ENCODE data around the gene HMCN2. TPM values are rescaled to one million over a fixed set of nuclear protein-coding genes. Genes with fewer than 3 reads are reported as not detected.
A peak's percentile ranks its signal among the peaks of the same experiment; 100 is the strongest.

HMCN2 gene
- polyA plus RNA-seq, 1 of the 3 experiments (the other 2 are of a cell fraction), result 0.15 TPM

DNA sequence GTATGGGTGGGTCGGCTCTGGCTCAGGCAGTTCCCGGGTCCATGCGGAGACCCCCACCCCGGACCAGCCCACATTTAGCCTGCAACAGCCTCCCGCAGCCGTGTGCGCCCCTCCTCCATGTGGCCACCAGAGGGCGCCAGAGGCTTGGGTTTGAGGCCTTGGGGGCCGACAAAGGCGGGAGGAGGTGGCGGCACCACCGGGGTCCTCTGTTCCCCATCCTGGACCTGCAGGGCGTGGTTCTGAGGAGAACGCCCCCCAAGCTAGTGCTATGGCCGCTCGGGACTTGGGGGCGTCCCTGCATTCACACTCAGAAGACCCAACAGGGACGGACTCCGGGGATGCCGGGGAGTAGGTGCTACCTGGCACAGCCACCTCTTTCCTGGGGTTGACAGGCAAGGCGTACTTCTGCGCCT, 195.7 kb downstream of the HMCN2 start:
- Histone ChIP-seq H3F3A (replicated peaks; ENCODE audit: insufficient read depth) (no peaks in the 10 kb centered on the region), H3K9me2 (no peaks in the 10 kb centered on the region), H3K9ac (no peak overlapping the region), H4K20me1 (ENCODE audit: insufficient read depth) (no peaks in the 10 kb centered on the region), H3K4me3 (ENCODE audit: low read depth in 2 of 2, low read length in 1 of 2) (peak overlapping the region in 1 of 2 experiments; percentile 37; a peak in 1 of 4 replicates), H2AFZ (ENCODE audit: low read depth) (no peak overlapping the region), H3K27me3 (ENCODE audit: insufficient read depth) (0 out of 2 replicates have a peak, but pooled peaks cover 6% of the 10 kb centered on the region), H3K27ac (ENCODE audit: low read depth in 2 of 2, low read length in 1 of 2) (no peak overlapping the region), H3K4me1 (ENCODE audit: control insufficient read depth in 1 of 2, insufficient read depth in 2 of 2, low read depth in 1 of 2, low read length in 1 of 2) (peaks cover 0 to 5% of the 10 kb centered on the region in 2 experiments; a peak in 1 of 4 replicates), H3K9me3 (no peaks in the 10 kb centered on the region), H3K79me2 (ENCODE audit: insufficient read depth) (no peaks in the 10 kb centered on the region), H3K4me2 (no peak overlapping the region), H3K36me3 (replicated peaks in 1 of 2; ENCODE audit: control insufficient read depth in 1 of 2, insufficient read depth in 2 of 2, low read length in 1 of 2) (no peaks in the 10 kb centered on the region)
- CTCF ChIA-PET, result interaction anchor here (0.6 to 28.4 kb wide), 32 partner anchors 9 to 254 kb away, joined by 3 to 520 read pairs (median 4); partner anchors contain the start of genes EXOSC2 and PRDM12
- DNase-seq, result peak; percentile 87
- TF ChIP-seq POLR2AphosphoS5 (IDR thresholded peaks at IDR 0.05; ENCODE audit: low read depth, low read length) (no peak), RFX5 (IDR thresholded peaks at IDR 0.05; ENCODE audit: low read length) (no peak), RAD21 (IDR thresholded peaks at IDR 0.05; ENCODE audit: low read length) (peak; percentile 89), CHD2 (IDR thresholded peaks at IDR 0.05; ENCODE audit: low read length, partially characterized antibody) (peak; percentile 12), SMC3 (IDR thresholded peaks at IDR 0.05; ENCODE audit: low read depth, low read length) (peak; percentile 89), EZH2phosphoT487 (IDR thresholded peaks at IDR 0.05; ENCODE audit: borderline replicate concordance, low read depth) (no peak), GABPA (IDR thresholded peaks at IDR 0.05; ENCODE audit: low read depth) (no peak)
- TF ChIP-seq, protein P1, sequence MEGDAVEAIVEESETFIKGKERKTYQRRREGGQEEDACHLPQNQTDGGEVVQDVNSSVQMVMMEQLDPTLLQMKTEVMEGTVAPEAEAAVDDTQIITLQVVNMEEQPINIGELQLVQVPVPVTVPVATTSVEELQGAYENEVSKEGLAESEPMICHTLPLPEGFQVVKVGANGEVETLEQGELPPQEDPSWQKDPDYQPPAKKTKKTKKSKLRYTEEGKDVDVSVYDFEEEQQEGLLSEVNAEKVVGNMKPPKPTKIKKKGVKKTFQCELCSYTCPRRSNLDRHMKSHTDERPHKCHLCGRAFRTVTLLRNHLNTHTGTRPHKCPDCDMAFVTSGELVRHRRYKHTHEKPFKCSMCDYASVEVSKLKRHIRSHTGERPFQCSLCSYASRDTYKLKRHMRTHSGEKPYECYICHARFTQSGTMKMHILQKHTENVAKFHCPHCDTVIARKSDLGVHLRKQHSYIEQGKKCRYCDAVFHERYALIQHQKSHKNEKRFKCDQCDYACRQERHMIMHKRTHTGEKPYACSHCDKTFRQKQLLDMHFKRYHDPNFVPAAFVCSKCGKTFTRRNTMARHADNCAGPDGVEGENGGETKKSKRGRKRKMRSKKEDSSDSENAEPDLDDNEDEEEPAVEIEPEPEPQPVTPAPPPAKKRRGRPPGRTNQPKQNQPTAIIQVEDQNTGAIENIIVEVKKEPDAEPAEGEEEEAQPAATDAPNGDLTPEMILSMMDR (IDR thresholded peaks at IDR 0.05), result peak; percentile 83
- POLR2A ChIA-PET, result interaction anchor here (0.6 kb wide), 1 partner anchor 29 kb away, joined by 3 read pairs; no protein-coding TSS in a partner anchor
- 25% methylated on average over 8 of the region's 22 CpGs for WGBS (ENCODE audit: low lambda C conversion rate)

DNA sequence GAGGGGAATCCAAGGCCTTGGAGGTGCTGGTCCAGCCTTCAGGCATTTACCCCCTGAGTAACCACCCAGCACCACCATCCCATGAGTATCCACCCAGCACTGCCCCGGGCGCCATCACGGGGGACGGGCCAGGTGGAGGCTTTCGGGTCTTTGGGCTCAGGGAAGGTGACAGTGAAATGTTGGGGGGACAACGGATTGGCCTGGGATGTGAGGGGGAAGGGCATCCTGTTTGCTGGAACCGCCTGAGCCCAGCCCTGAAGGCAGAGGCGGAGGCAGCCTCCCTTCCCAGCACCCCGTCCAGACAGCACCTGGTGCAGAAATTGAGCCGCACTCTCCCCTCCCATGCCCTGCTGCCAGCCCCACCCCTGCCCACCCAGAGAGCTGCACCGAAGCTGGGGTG, 196.2 kb downstream of the HMCN2 start:
- POLR2A ChIA-PET, result no interaction called here
- no peaks in the 10 kb centered on the region for H3K9me2 ChIP-seq
- no peaks in the 10 kb centered on the region for H3K79me2 ChIP-seq (ENCODE audit: insufficient read depth)
- H3F3A ChIP-seq (replicated peaks; ENCODE audit: insufficient read depth), result no peaks in the 10 kb centered on the region
- H3K4me1 ChIP-seq (ENCODE audit: control insufficient read depth in 1 of 2, insufficient read depth in 2 of 2, low read depth in 1 of 2, low read length in 1 of 2), result peaks cover 0 to 5% of the 10 kb centered on the region in 2 experiments; a peak in 1 of 4 replicates
- 53% methylated on average over 3 of the region's 11 CpGs for WGBS (ENCODE audit: low lambda C conversion rate)
- no peaks in the 10 kb centered on the region for H3K9me3 ChIP-seq
- no peak overlapping the region for H3K4me2 ChIP-seq
- no peak overlapping the region for H3K27ac ChIP-seq (ENCODE audit: low read depth in 2 of 2, low read length in 1 of 2)
- no peak overlapping the region for H3K9ac ChIP-seq
- no peak overlapping the region for H3K4me3 ChIP-seq (ENCODE audit: low read depth in 2 of 2, low read length in 1 of 2)
- DNase-seq, result no peak
- no peak overlapping the region for H2AFZ ChIP-seq (ENCODE audit: low read depth)
- H3K27me3 ChIP-seq (ENCODE audit: insufficient read depth), result 0 out of 2 replicates have a peak, but pooled peaks cover 6% of the 10 kb centered on the region
- no peaks in the 10 kb centered on the region for H4K20me1 ChIP-seq (ENCODE audit: insufficient read depth)
- CTCF ChIA-PET, result interaction anchor here (0.6 to 28.4 kb wide), 20 partner anchors 8 to 240 kb away, joined by 3 to 520 read pairs (median 6); partner anchors contain the start of genes EXOSC2 and PRDM12
- H3K36me3 ChIP-seq (replicated peaks in 1 of 2; ENCODE audit: control insufficient read depth in 1 of 2, insufficient read depth in 2 of 2, low read length in 1 of 2), result no peaks in the 10 kb centered on the region
- TF ChIP-seq, protein P2, sequence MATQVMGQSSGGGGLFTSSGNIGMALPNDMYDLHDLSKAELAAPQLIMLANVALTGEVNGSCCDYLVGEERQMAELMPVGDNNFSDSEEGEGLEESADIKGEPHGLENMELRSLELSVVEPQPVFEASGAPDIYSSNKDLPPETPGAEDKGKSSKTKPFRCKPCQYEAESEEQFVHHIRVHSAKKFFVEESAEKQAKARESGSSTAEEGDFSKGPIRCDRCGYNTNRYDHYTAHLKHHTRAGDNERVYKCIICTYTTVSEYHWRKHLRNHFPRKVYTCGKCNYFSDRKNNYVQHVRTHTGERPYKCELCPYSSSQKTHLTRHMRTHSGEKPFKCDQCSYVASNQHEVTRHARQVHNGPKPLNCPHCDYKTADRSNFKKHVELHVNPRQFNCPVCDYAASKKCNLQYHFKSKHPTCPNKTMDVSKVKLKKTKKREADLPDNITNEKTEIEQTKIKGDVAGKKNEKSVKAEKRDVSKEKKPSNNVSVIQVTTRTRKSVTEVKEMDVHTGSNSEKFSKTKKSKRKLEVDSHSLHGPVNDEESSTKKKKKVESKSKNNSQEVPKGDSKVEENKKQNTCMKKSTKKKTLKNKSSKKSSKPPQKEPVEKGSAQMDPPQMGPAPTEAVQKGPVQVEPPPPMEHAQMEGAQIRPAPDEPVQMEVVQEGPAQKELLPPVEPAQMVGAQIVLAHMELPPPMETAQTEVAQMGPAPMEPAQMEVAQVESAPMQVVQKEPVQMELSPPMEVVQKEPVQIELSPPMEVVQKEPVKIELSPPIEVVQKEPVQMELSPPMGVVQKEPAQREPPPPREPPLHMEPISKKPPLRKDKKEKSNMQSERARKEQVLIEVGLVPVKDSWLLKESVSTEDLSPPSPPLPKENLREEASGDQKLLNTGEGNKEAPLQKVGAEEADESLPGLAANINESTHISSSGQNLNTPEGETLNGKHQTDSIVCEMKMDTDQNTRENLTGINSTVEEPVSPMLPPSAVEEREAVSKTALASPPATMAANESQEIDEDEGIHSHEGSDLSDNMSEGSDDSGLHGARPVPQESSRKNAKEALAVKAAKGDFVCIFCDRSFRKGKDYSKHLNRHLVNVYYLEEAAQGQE (IDR thresholded peaks at IDR 0.05; ENCODE audit: low read depth, low read length), result no peak
- TF ChIP-seq GATA2 (CRISPR knock-in tag; IDR thresholded peaks at IDR 0.05), result no peak
- TF ChIP-seq FOXJ3 (CRISPR knock-in tag; IDR thresholded peaks at IDR 0.05), result no peak
- TF ChIP-seq NFIC (IDR thresholded peaks at IDR 0.05; ENCODE audit: borderline replicate concordance), result no peak
- no peak for TF ChIP-seq FOXM1 (IDR thresholded peaks at IDR 0.05; ENCODE audit: low read depth)
- TF ChIP-seq, protein P3, sequence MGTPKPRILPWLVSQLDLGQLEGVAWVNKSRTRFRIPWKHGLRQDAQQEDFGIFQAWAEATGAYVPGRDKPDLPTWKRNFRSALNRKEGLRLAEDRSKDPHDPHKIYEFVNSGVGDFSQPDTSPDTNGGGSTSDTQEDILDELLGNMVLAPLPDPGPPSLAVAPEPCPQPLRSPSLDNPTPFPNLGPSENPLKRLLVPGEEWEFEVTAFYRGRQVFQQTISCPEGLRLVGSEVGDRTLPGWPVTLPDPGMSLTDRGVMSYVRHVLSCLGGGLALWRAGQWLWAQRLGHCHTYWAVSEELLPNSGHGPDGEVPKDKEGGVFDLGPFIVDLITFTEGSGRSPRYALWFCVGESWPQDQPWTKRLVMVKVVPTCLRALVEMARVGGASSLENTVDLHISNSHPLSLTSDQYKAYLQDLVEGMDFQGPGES (IDR thresholded peaks at IDR 0.05; ENCODE audit: low read depth, low read length), result no peak
- no peak for TF ChIP-seq TAF1 (IDR thresholded peaks at IDR 0.05; ENCODE audit: borderline replicate concordance, low read depth, low read length)
- no peak for TF ChIP-seq EP300 (IDR thresholded peaks at IDR 0.05; ENCODE audit: borderline replicate concordance in 1 of 2, low read depth in 1 of 2, low read length in 1 of 2)
- no peak for TF ChIP-seq ELF1 (IDR thresholded peaks at IDR 0.05)
- no peak for TF ChIP-seq EZH2phosphoT487 (IDR thresholded peaks at IDR 0.05; ENCODE audit: borderline replicate concordance, low read depth)
- TF ChIP-seq TCF12 (IDR thresholded peaks at IDR 0.05), result no peak
- TF ChIP-seq JUND (IDR thresholded peaks at IDR 0.05), result no peak
- TF ChIP-seq FOSL2 (IDR thresholded peaks at IDR 0.05; ENCODE audit: borderline replicate concordance, low read depth), result no peak
- TF ChIP-seq, protein P4, sequence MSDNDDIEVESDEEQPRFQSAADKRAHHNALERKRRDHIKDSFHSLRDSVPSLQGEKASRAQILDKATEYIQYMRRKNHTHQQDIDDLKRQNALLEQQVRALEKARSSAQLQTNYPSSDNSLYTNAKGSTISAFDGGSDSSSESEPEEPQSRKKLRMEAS (IDR thresholded peaks at IDR 0.05; ENCODE audit: low read depth), result no peak
- TF ChIP-seq RFX5 (IDR thresholded peaks at IDR 0.05; ENCODE audit: low read length), result no peak
